Natural killer cell (primary cell): Measurements from ENCODE around the gene ADAMTSL1. TPM values are rescaled to one million over a fixed set of nuclear protein-coding genes. Genes with fewer than 3 reads are reported as not detected.

Experiments used
- ATAC-seq, 3 donors: fragments of 150-1000 bp in 2 of 3; fragments of 200-7000 bp in 1 of 3; cut with Tn5 transposase; 1 replicate in 1 of 3; 2 replicates in 2 of 3; pipeline ENCODE4 v1.10.0; 2021; ENCODE audit warnings: mild to moderate bottlenecking in 2 of 3, moderate library complexity in 2 of 3
- DNase-seq, 2 donors: peaks; one replicate each; pipeline versions ENCODE4 v3.0.0 to v3.0.0-alpha.2; 2013 to 2021; ENCODE audit warnings: mixed read lengths in 1 of 2
- H3K27ac ChIP-seq: one replicate; pipeline ENCODE4 v1.5.1; 2013; ENCODE audit warnings: mild to moderate bottlenecking, low read length
- H3K27me3 ChIP-seq: one replicate; pipeline ENCODE4 v1.6.1; 2013; ENCODE audit warnings: low read length; ENCODE audit not compliant: control insufficient read depth, insufficient read depth
- H3K36me3 ChIP-seq: one replicate; pipeline ENCODE4 v1.6.1; 2013; ENCODE audit warnings: low read length; ENCODE audit not compliant: control insufficient read depth, insufficient read depth
- H3K4me1 ChIP-seq: one replicate; pipeline ENCODE4 v1.6.1; 2013; ENCODE audit warnings: low read length; ENCODE audit not compliant: control insufficient read depth, insufficient read depth
- H3K4me3 ChIP-seq: one replicate; pipeline ENCODE4 v1.5.1; 2013; ENCODE audit warnings: low read length
- H3K9me3 ChIP-seq: one replicate; pipeline ENCODE4 v1.6.1; 2013; ENCODE audit warnings: low read length; ENCODE audit not compliant: control insufficient read depth, insufficient read depth
- H3K27ac Mint-ChIP-seq, 2 donors: one replicate each; pipeline ENCODE4 v1.8.0; 2022; ENCODE audit warnings: mild to moderate bottlenecking in 2 of 2, mixed read lengths in 2 of 2, moderate library complexity in 1 of 2
- H3K27me3 Mint-ChIP-seq, 2 donors: one replicate each; pipeline ENCODE4 v1.8.0; 2022; ENCODE audit warnings: low read depth in 2 of 2, mixed read lengths in 2 of 2
- H3K36me3 Mint-ChIP-seq: one replicate; pipeline ENCODE4 v1.8.0; 2022; ENCODE audit warnings: mixed read lengths
- H3K4me1 Mint-ChIP-seq, 2 donors: one replicate each; pipeline ENCODE4 v1.8.0; 2022; ENCODE audit warnings: mixed read lengths in 2 of 2
- H3K4me3 Mint-ChIP-seq: one replicate; pipeline ENCODE4 v1.8.0; 2022; ENCODE audit warnings: mild to moderate bottlenecking, moderate library complexity, mixed read lengths
- H3K9me3 Mint-ChIP-seq, 2 donors: one replicate each; pipeline ENCODE4 v1.8.0; 2022; ENCODE audit warnings: mixed read lengths in 2 of 2
- CTCF ChIP-seq: fragments of 200-600 bp; IDR thresholded peaks from one replicate; pipeline ENCODE4 v1.8.0; 2022; ENCODE audit warnings: antibody characterized with exemption
- WGBS: methylation state at CpG from one replicate; pipeline ENCODE4 v1.1.7; 2013; ENCODE audit warnings: missing lambda C conversion rate; ENCODE audit not compliant: insufficient coverage; 5-methylcytosine and 5-hydroxymethylcytosine counted together
- intact Hi-C: fragments of 100-400 bp; cut with micrococcal nuclease; formaldehyde crosslinking; loops from one replicate; pipeline ENCODE4 v1.14.2; 2022
- total RNA-seq, 4 donors: library from RNA; stranded (reverse); fragments of 120-200 nt in 1 of 4; gene quantifications; one replicate each; pipeline versions ENCODE4 v1.2.3 to v1.2.4, GENCODE V29; 2013 to 2022

ADAMTSL1 gene
- total RNA-seq, 3 donors from 2014 or later (not counting 1 experiment from before 2014, with no cell fraction given) = not detected

GRCh38 chr9:18632632-18633403, 158.9 kb downstream of the ADAMTSL1 start:
- H3K36me3 ChIP-seq = no peaks in the 10 kb centered on the region
- H3K4me1 ChIP-seq = no peaks in the 10 kb centered on the region
- no peak overlapping the region for H3K4me3 ChIP-seq
- no peak for DNase-seq
- Mint-ChIP-seq H3K4me3 (no peak overlapping the region), H3K36me3 (no peaks in the 10 kb centered on the region), H3K27ac (no peak overlapping the region), H3K9me3 (peaks cover 2 to 3% of the 10 kb centered on the region in 2 donors), H3K4me1 (no peaks in the 10 kb centered on the region), H3K27me3 (no peaks in the 10 kb centered on the region)
- H3K27ac ChIP-seq = no peak overlapping the region
- no peak for TF ChIP-seq CTCF
- 82% methylated on average over 5 of the region's 5 CpGs for WGBS
- H3K9me3 ChIP-seq = no peaks in the 10 kb centered on the region
- intact Hi-C loops = no loop called here
- no peak for ATAC-seq
- H3K27me3 ChIP-seq = no peaks in the 10 kb centered on the region

- H3K4me1 Mint-ChIP-seq = no peaks in the 10 kb centered on the region
- no peaks in the 10 kb centered on the region for H3K27me3 ChIP-seq
- no peaks in the 10 kb centered on the region for H3K36me3 ChIP-seq
- H3K4me1 ChIP-seq = no peaks in the 10 kb centered on the region
- WGBS = no CpG with 5 or more reads among the region's 2 CpGs
- intact Hi-C loops = no loop called here
- DNase-seq = no peak
- no peak for ATAC-seq
- H3K27ac ChIP-seq = no peak overlapping the region
- H3K36me3 Mint-ChIP-seq = no peaks in the 10 kb centered on the region
- H3K4me3 Mint-ChIP-seq = no peak overlapping the region
- peaks cover 3 to 6% of the 10 kb centered on the region in 2 donors for H3K9me3 Mint-ChIP-seq
- no peak overlapping the region for H3K4me3 ChIP-seq
- H3K27me3 Mint-ChIP-seq = no peaks in the 10 kb centered on the region
- no peak overlapping the region for H3K27ac Mint-ChIP-seq
- TF ChIP-seq CTCF = no peak
- no peaks in the 10 kb centered on the region for H3K9me3 ChIP-seq
These were observed 162.8 kb downstream of the ADAMTSL1 start for GRCh38 chr9:18636781-18637180.

GRCh38 chr9:18638371-18639249, 164.7 kb downstream of the ADAMTSL1 start:
- DNase-seq = no peak
- intact Hi-C loops = no loop called here
- Mint-ChIP-seq H3K4me1 (no peaks in the 10 kb centered on the region), H3K27ac (no peak overlapping the region), H3K9me3 (peaks cover 3 to 4% of the 10 kb centered on the region in 2 donors), H3K4me3 (no peak overlapping the region), H3K27me3 (no peaks in the 10 kb centered on the region), H3K36me3 (no peaks in the 10 kb centered on the region)
- TF ChIP-seq CTCF = no peak
- H3K9me3 ChIP-seq = no peaks in the 10 kb centered on the region
- H3K36me3 ChIP-seq = no peaks in the 10 kb centered on the region
- ATAC-seq = no peak
- no peak overlapping the region for H3K4me3 ChIP-seq
- H3K27me3 ChIP-seq = no peaks in the 10 kb centered on the region
- H3K4me1 ChIP-seq = no peaks in the 10 kb centered on the region
- H3K27ac ChIP-seq = no peak overlapping the region
- WGBS = 72% methylated on average over 6 of the region's 7 CpGs
